Measurements from ENCODE around the gene ZNF540.
"Not testable (repeated sequence)": the region's sequence is repeated elsewhere in the genome, so short reads cannot be mapped to it uniquely, and the experiment has no call there.

The ZNF540 gene

DNA sequence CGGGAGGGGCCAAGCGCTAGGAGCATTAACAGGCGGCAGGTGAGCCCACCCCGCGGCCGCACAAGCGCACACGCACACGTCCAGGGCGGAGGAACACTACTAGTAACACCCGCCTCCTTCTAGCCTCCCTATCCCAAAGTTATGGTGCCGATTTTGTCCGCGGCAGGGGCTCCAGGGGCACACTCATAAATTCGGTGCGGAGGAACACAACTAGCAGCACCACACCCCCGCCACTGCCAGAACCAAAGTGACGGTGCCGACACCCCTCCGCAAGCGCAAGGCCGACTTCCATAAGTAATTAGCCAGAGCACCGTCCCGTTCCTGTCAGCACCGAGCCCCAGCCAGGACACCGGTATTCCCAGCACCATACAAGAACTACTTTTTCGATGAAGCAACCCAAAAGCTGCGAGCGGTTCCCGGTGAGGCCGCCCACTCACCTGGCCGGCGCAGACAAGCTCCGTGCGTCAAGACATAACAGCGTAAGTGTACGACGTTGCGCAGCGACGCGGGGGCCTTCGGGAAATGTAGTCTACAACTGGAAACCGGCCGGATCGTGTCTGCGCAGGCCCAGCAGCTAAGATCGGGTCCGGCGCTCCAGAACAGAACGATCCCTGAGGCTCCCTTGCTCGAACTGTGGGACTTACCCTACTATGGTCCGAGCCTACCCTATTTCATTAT, at the start of gene ZNF540, which contains the start of gene ZNF571:
TSS of gene ZNF540 (plus strand) at position 573 of the 678 bp plus-strand sequence. CDS start 3,572 bp downstream, outside the sequence.
TSS of gene ZNF571 (minus strand) at position 489 of the 678 bp plus-strand sequence. CDS start 8,116 bp downstream, outside the sequence.
- peak; percentile 70 to 92 for DNase-seq (ENCODE audit: extremely low read depth in 1 of 2, low read depth in 1 of 2)

DNA sequence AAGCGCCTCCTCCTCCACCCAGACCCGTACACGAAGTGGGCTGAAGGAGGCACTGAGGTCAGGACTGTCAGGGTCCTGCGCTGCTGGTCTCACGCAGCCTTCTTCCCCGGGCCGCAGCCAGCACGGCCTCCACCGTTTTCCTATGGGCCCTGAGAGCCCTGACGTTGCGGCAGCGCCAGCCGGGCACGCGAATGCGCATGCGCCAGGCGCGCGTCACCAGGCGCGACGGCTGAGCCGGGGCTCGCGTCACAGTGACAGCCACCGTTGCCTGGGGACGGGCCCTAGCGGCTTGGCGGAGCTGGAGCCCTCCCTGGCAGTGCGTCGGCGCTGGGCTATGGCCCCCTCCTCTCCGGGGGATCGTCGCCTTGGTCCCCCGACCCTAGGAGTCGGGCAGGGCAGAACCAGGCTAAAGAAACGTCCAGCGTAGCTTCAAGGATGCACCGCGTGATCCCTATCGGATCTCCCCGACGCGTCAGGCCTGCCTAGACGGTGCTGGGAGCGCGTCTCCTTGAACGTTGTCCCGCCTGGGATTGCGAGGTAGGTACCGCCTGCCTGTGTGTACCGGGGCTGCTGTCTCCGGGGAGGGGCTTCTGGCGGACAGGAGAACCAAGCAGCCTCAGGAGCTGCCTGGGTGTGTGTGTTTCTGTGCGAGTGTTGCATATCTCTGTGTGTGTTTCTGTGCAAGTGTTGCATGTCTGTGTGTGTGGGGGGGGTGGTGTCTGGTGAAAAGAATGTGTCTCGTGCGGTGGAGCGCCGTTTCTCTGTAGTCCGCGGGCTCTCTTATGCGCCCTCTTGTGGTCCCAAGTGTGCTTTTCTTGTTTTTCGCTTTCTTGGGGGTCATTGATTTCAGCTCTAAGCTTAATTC, 43.3 kb upstream of the ZNF540 start:
- DNase-seq (ENCODE audit: extremely low read depth in 1 of 2, low read depth in 1 of 2) = peak; percentile 18 to 33

GRCh38 chr19:37563518-37563917, 31.2 kb upstream of the ZNF540 start:
- no peak for DNase-seq (ENCODE audit: extremely low read depth in 1 of 2, low read depth in 1 of 2)

DNA sequence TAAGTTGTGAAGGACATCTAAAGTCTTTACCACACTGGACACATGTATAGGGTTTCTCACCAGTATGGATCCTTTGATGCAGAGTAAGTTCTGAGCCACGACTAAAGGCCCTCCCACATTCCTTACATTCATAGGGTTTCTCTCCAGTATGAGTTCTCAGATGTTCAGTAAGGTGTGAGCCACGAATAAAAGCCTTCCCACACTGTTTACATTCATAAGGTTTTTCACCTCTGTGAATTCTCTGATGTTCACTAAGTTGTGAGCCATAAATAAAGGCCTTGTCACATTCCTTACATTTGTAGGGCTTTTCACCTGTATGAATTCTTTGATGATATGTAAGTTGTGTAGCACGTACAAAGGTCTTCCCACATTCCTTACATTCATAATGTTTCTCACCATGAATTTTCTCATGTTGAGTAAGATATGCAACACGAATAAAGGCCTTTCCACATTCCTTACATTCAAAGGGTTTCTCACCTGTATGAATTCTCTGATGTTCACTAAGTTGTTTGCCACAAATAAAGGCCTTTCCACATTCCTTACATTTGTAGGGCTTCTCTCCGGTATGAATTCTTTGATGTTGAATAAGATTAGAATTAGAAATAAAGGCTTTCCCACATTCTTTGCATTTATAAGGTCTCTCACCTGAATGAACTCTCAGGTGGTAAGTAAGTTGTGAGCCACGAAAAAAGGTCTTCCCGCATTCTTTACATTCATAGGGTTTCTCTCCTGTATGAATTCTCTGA, 29.9 kb upstream of the ZNF540 start:
- no peak for DNase-seq (ENCODE audit: extremely low read depth in 1 of 2, low read depth in 1 of 2)

- DNase-seq (ENCODE audit: extremely low read depth in 1 of 2, low read depth in 1 of 2) = no peak
Observed at GRCh38 chr19:37565370-37565669, 29.4 kb upstream of the ZNF540 start.

- no peak for DNase-seq (ENCODE audit: extremely low read depth in 1 of 2, low read depth in 1 of 2)
Observed at GRCh38 chr19:37572203-37572602, 22.5 kb upstream of the ZNF540 start.

DNA sequence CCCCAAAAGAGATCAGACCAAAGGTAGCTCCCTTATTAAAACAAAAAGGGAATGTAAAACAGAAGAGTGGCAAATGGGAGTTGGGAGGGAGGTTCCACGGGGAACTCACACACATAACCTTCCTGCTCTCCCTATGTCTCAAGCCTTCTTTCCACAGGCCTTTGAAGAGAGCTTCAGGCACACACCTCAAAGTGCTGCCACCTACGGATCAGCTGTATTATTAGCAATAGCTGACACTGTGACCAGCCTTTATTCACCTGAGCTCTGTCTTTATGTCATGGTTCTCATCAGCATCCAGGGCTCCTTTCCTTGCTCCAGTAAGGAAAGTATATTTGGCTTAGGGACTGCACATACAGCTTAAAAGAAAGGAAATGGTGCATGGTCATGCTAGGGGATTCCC, 11.3 kb upstream of the ZNF540 start:
- DNase-seq (ENCODE audit: extremely low read depth in 1 of 2, low read depth in 1 of 2) = no peak

GRCh38 chr19:37593996-37594303, 726 bp upstream of the ZNF540 start:
- no peak for DNase-seq (ENCODE audit: extremely low read depth in 1 of 2, low read depth in 1 of 2)

DNA sequence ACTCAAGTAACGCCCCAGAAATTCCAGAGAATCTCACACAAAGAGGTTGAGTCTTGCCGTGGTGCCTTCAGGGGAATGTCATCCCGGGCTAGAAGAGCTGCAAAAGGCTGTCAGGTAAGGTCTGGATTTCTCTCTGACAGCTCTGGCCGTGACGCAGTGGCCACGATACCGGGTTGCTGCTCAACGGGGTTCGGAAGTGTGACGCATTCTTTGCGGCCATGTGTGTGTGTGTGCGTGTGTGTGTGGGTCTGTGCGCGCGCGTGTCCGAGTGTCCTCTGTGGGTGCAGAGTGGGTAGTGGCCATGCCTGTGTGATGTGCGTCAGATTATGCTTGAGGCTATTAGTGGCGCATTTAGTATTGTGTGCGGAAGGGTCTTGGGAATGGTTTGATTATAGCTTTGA, 306 bp downstream of the ZNF540 start:
- peak; percentile 16 to 36 for DNase-seq (ENCODE audit: extremely low read depth in 1 of 2, low read depth in 1 of 2)

DNA sequence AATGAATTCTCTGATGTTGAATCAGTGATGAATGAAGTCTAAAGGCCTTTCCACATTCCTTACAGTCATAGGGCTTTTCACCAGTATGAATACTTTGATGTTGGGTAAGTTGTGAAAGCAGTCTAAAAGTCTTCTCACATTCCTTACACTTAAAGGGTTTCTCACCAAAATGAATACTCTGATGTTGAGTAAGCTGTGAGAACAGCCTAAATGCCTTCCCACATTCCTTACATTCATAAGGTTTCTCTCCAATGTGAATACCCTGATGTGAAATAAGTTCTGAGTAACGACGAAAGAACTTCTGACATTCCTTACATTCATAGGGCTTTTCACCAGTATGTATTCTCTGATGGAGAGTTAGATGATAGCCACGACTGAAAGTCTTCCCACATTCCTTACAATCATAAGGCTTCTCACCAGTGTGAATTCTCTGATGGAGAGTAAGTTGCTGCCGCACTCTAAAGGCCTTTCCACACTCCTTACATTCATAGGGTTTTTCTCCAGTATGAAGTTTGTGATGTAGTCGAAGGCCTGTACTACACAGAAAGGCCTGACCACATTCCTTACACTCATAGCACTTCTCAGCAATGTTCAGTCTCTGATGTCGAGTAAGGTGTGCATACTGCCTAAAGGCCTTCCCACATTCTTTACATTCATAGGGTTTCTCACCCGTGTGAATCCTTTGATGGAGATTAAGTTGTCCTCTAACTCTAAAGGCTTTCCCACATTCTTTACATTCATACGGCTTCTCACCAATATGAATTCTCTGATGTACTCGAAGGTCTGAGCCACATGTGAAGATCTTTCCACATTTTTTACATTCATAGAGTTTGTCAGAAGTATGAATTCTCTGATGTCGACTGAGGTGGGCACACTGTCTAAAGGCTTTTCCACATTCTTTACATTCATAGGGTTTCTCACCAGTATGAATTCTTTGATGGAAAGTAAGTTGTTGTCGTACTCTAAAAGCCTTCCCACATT, 40.7 kb downstream of the ZNF540 start:
- DNase-seq (ENCODE audit: extremely low read depth in 1 of 2, low read depth in 1 of 2) = no peak

DNA sequence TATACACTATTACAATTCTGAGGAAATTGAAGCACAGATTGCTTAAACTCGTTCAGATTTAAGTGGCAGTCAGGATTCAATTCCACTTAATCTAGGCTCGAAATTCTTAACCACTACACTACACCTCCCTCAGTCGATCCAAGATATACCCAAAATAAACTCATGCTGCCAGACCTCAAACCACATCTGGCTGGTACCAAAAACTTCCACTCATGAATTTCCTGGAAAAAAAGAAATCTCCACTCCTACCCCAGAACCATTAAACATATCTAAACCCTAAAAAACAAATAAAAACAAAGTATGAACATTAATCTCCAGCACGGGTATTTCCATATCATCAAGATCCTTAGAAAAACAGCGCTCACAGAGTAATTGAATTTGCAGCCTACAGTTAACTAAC, 59.4 kb downstream of the ZNF540 start:
- no peak for DNase-seq (ENCODE audit: extremely low read depth in 1 of 2, low read depth in 1 of 2)

- DNase-seq (ENCODE audit: extremely low read depth in 1 of 2, low read depth in 1 of 2) = peak; percentile 2
Observed at GRCh38 chr19:37654629-37655300, 60.1 kb downstream of the ZNF540 start.

GRCh38 chr19:37655301-37655688, 60.6 kb downstream of the ZNF540 start, which contains the start of gene ZFP30:
TSS of gene ZFP30 (minus strand) at chr19:37655465. CDS start at chr19:37647822, 7,643 bp downstream.
- peak; percentile 55 to 67 for DNase-seq (ENCODE audit: extremely low read depth in 1 of 2, low read depth in 1 of 2)

- peak; percentile 60 to 76 for DNase-seq (ENCODE audit: extremely low read depth in 1 of 2, low read depth in 1 of 2)
Observed at GRCh38 chr19:37655689-37656371, 61.2 kb downstream of the ZNF540 start.

DNA sequence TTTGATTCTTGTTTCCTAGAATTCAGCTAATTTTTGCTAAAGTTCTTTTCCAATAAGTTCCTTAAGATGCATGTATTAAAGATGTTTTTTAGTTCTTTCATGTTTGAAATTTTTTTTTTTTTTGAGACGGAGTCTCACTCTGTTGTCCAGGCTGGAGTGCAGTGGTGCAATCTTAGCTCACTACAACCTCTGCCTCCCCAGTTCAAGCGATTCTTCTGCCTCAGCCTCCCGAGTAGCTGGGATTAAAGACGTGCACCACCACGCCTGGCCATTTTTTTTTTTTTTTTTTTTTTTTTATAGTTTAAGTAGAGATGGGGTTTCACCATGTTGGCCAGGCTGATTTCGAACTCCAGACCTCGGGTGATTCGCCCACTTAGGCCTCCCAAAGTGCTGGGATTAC, 62.5 kb downstream of the ZNF540 start:
- DNase-seq (ENCODE audit: extremely low read depth in 1 of 2, low read depth in 1 of 2) = not testable (repeated sequence)
